ENCODE measurements around the gene MARCHF7.

- TF ChIP-seq, protein P1, sequence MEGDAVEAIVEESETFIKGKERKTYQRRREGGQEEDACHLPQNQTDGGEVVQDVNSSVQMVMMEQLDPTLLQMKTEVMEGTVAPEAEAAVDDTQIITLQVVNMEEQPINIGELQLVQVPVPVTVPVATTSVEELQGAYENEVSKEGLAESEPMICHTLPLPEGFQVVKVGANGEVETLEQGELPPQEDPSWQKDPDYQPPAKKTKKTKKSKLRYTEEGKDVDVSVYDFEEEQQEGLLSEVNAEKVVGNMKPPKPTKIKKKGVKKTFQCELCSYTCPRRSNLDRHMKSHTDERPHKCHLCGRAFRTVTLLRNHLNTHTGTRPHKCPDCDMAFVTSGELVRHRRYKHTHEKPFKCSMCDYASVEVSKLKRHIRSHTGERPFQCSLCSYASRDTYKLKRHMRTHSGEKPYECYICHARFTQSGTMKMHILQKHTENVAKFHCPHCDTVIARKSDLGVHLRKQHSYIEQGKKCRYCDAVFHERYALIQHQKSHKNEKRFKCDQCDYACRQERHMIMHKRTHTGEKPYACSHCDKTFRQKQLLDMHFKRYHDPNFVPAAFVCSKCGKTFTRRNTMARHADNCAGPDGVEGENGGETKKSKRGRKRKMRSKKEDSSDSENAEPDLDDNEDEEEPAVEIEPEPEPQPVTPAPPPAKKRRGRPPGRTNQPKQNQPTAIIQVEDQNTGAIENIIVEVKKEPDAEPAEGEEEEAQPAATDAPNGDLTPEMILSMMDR (IDR thresholded peaks at IDR 0.05), result no peak
- no peak for TF ChIP-seq POLR2AphosphoS5 (IDR thresholded peaks at IDR 0.05; ENCODE audit: insufficient read depth in 1 of 2, low read depth in 1 of 2)
- no peak for TF ChIP-seq POLR2A (IDR thresholded peaks at IDR 0.05)
Measured at GRCh38 chr2:159738509-159739390, 26.4 kb downstream of the MARCHF7 start.
